SK-N-SH treated with all-trans-retinoic acid at 6 μM for 48 hours (cell line): ENCODE measurements around the gene NLRP5.

ENCODE experiments used
- ARNTL ChIP-seq: fragments of 450-650 bp; formaldehyde crosslinking; IDR thresholded peaks from 2 replicates; pipeline ENCODE4 v1.5.0; 2020; ENCODE audit warnings: low read depth, mild to moderate bottlenecking, moderate library complexity, borderline replicate concordance
- ESRRG ChIP-seq: fragments of 250-450 bp; sonication (Bioruptor Pico); IDR thresholded peaks from 2 replicates; pipeline ENCODE4 v1.6.1; 2021; ENCODE audit warnings: mild to moderate bottlenecking
- PATZ1 ChIP-seq: fragments of 250-450 bp; sonication (Bioruptor Pico); IDR thresholded peaks from 2 replicates; pipeline ENCODE4 v1.8.0; 2020; ENCODE audit warnings: mild to moderate bottlenecking, moderate library complexity, borderline replicate concordance
- PPARA ChIP-seq: fragments of 250-450 bp; sonication (Bioruptor Pico); IDR thresholded peaks from 2 replicates; pipeline ENCODE4 v1.5.0; 2020; ENCODE audit warnings: mild to moderate bottlenecking, borderline replicate concordance
- RARB ChIP-seq: fragments of 250-450 bp; sonication (Bioruptor Pico); IDR thresholded peaks from 2 replicates; pipeline ENCODE4 v1.8.0; 2021; ENCODE audit warnings: mild to moderate bottlenecking, moderate library complexity
- TSHZ2 ChIP-seq: fragments of 250-450 bp; sonication (Bioruptor Pico); IDR thresholded peaks from 2 replicates; pipeline ENCODE4 v1.5.0; 2020; ENCODE audit warnings: mild to moderate bottlenecking, moderate library complexity
- ZFP3 ChIP-seq: fragments of 250-450 bp; sonication (Bioruptor Pico); IDR thresholded peaks from 2 replicates; pipeline ENCODE4 v1.5.0; 2020; ENCODE audit warnings: mild to moderate bottlenecking, moderate library complexity
- ZFP30 ChIP-seq: fragments of 450-650 bp; formaldehyde crosslinking; IDR thresholded peaks from 2 replicates; pipeline ENCODE4 v1.5.0; 2022; ENCODE audit warnings: mild to moderate bottlenecking, moderate library complexity
- ZNF565 ChIP-seq: fragments of 450-650 bp; formaldehyde crosslinking; conservative IDR thresholded peaks from 2 replicates; pipeline ENCODE4 v1.5.0; 2020; ENCODE audit warnings: low read depth, mild to moderate bottlenecking, moderate library complexity

GRCh38 chr19:56076498-56076897 is 89.9 kb downstream of the NLRP5 start:
- TF ChIP-seq RARB (CRISPR knock-in tag) (no peak), ZFP30 (CRISPR knock-in tag) (no peak), PATZ1 (CRISPR knock-in tag) (no peak), ZFP3 (CRISPR knock-in tag) (no peak), PPARA (CRISPR knock-in tag) (no peak), ZNF565 (CRISPR knock-in tag) (no peak), ARNTL (no peak), TSHZ2 (CRISPR knock-in tag) (no peak), ESRRG (CRISPR knock-in tag) (no peak)
